Panc1 (cell line): ENCODE measurements around the gene SLN. TPM values are rescaled to one million over a fixed set of nuclear protein-coding genes. Genes with fewer than 3 reads are reported as not detected.

ENCODE experiments used
- ATAC-seq: fragments of 200-7000 bp; cut with Tn5 transposase; 2 replicates; pipeline ENCODE4 v1.9.1; 2020; ENCODE audit warnings: mild to moderate bottlenecking, moderate library complexity
- BruUV-seq: library from RNA; stranded (reverse); fragments of 400-500 nt; replicated peaks from 2 replicates; lab custom pipeline; 2021; lab: Mats Ljungman, UMichigan
- CTCF ChIA-PET: fragments of 300-600 bp; sonication (Branson Sonifier 250); formaldehyde crosslinking; loops from one replicate; lab custom pipeline; 2022; ENCODE audit warnings: antibody characterized with exemption; lab: Charles Lee
- POLR2A ChIA-PET: fragments of 300-600 bp; sonication (Branson Sonifier 250); formaldehyde crosslinking; loops from one replicate; lab custom pipeline; 2022; ENCODE audit warnings: antibody characterized with exemption; lab: Charles Lee
- DNase-seq: peaks from one replicate; pipeline ENCODE4 v3.0.0-alpha.2; 2010; ENCODE audit warnings: low read depth, low spot score
- H3K27ac ChIP-seq: 2 replicates; pipeline ENCODE4 v1.5.1; 2011; ENCODE audit warnings: mild to moderate bottlenecking, low read length, inconsistent platforms
- H3K27me3 ChIP-seq: fragments of 200-500 bp; sonication (Bioruptor generic); 2 replicates; pipeline ENCODE4 v1.6.0; 2014; ENCODE audit warnings: low read length, inconsistent platforms; ENCODE audit not compliant: control insufficient read depth, insufficient read depth
- H3K36me3 ChIP-seq: fragments of 200-500 bp; sonication (Bioruptor generic); 2 replicates; pipeline ENCODE4 v1.5.1; 2014; ENCODE audit warnings: inconsistent platforms, mild to moderate bottlenecking, low read length, moderate library complexity; ENCODE audit not compliant: control insufficient read depth, insufficient read depth
- H3K4me1 ChIP-seq: 2 replicates; pipeline ENCODE4 v1.5.1; 2011; ENCODE audit warnings: inconsistent platforms, mild to moderate bottlenecking, low read length, moderate library complexity; ENCODE audit not compliant: control insufficient read depth, insufficient read depth
- H3K4me3 ChIP-seq, 2 experiments: 2 replicates each; pipeline ENCODE4 v1.5.1; 2011 to 2012; ENCODE audit warnings: low read depth in 2 of 2, low read length in 2 of 2, mild to moderate bottlenecking in 2 of 2, inconsistent platforms in 1 of 2, moderate library complexity in 1 of 2
- H3K9me3 ChIP-seq: fragments of 200-500 bp; sonication (Bioruptor generic); 2 replicates; pipeline ENCODE4 v1.5.1; 2014; ENCODE audit warnings: low read depth, mild to moderate bottlenecking, inconsistent platforms, low read length, moderate library complexity; ENCODE audit not compliant: control insufficient read depth, insufficient read depth
- CTCF ChIP-seq: fragments of 450-650 bp; IDR thresholded peaks from 2 replicates; pipeline ENCODE4 v1.5.1; 2017; ENCODE audit warnings: mild to moderate bottlenecking
- POLR2AphosphoS5 ChIP-seq: IDR thresholded peaks from 2 replicates; pipeline ENCODE4 v1.6.1; 2012; ENCODE audit warnings: mild to moderate bottlenecking, low read depth, low read length, moderate library complexity
- REST ChIP-seq, 2 experiments: IDR thresholded peaks; 2 replicates each; pipeline ENCODE4 v1.6.1; 2011 to 2012; ENCODE audit warnings: low read depth in 2 of 2, control low read depth in 1 of 2, low read length in 1 of 2, mild to moderate bottlenecking in 1 of 2, moderate library complexity in 1 of 2; ENCODE audit not compliant: insufficient read depth in 1 of 2
- SIN3A ChIP-seq: IDR thresholded peaks from 2 replicates; pipeline ENCODE4 v1.6.1; 2012; ENCODE audit warnings: low read depth, mild to moderate bottlenecking, low read length, moderate library complexity, borderline replicate concordance; ENCODE audit not compliant: insufficient read depth
- TCF7L2 ChIP-seq: IDR thresholded peaks from 2 replicates; pipeline ENCODE4 v1.6.1; 2011; ENCODE audit warnings: mild to moderate bottlenecking, low read depth, low read length, inconsistent platforms
- in situ Hi-C: cut with HindIII; loops from 2 replicates; pipeline ENCODE4 v1.10.0; 2016; ENCODE audit warnings: low sequenced_read_pairs, low pct_unique_long_range_greater_than_20kb
- intact Hi-C: fragments of 100-400 bp; cut with micrococcal nuclease; formaldehyde crosslinking; loops from one replicate; pipeline ENCODE4 v1.10.0; 2022; ENCODE audit not compliant: unreplicated experiment
- total RNA-seq: library from RNA; stranded (reverse); gene quantifications from one replicate; pipeline ENCODE4 v1.2.1, GENCODE V29; 2021; ENCODE audit not compliant: unreplicated experiment

SLN gene
- total RNA-seq, 1 experiment from 2014 or later = not detected

- ChIA-PET POLR2A (interaction anchor here (0.5 to 0.7 kb wide), 2 partner anchors 12 to 55 kb away, joined by 4 to 8 read pairs; no protein-coding TSS in a partner anchor), CTCF (interaction anchor here (0.7 kb wide), 1 partner anchor 66 kb away, joined by 4 read pairs; no protein-coding TSS in a partner anchor)
- in situ Hi-C loops = no loop called here
- intact Hi-C loops = no loop called here
- no peak for ATAC-seq
- Histone ChIP-seq H3K4me3 (no peak overlapping the region), H3K27ac (no peak overlapping the region), H3K27me3 (no peaks in the 10 kb centered on the region), H3K9me3 (no peaks in the 10 kb centered on the region), H3K4me1 (no peaks in the 10 kb centered on the region), H3K36me3 (no peaks in the 10 kb centered on the region)
- no peak for TF ChIP-seq TCF7L2
- TF ChIP-seq POLR2AphosphoS5 = no peak
- no peak for TF ChIP-seq CTCF
- no peak for TF ChIP-seq SIN3A
- no peak for TF ChIP-seq REST (IDR thresholded peaks at IDR 0.05; ENCODE audit: insufficient read depth in 1 of 2, low read depth in 2 of 2, low read length in 1 of 2)
- DNase-seq = no peak
- no TSS peak for BruUV-seq
Observed at GRCh38 chr11:107669893-107670601, 41.8 kb downstream of the SLN start.

- ATAC-seq (no peak), DNase-seq (no peak)
- no TSS peak for BruUV-seq
- no peaks in the 10 kb centered on the region for H3K27me3 ChIP-seq
- POLR2A ChIA-PET = interaction anchor here (0.5 kb wide), 1 partner anchor 11 kb away, joined by 4 read pairs; no protein-coding TSS in a partner anchor
- no peaks in the 10 kb centered on the region for H3K4me1 ChIP-seq
- TF ChIP-seq TCF7L2 = no peak
- no peak for TF ChIP-seq POLR2AphosphoS5
- no peak for TF ChIP-seq SIN3A
- TF ChIP-seq REST (IDR thresholded peaks at IDR 0.05; ENCODE audit: insufficient read depth in 1 of 2, low read depth in 2 of 2, low read length in 1 of 2) = no peak
- no peak for TF ChIP-seq CTCF
- no peaks in the 10 kb centered on the region for H3K9me3 ChIP-seq
- H3K4me3 ChIP-seq = no peak overlapping the region
- H3K36me3 ChIP-seq = no peaks in the 10 kb centered on the region
- no peak overlapping the region for H3K27ac ChIP-seq
- intact Hi-C loops (no loop called here), in situ Hi-C loops (no loop called here)
- CTCF ChIA-PET = no interaction called here
Observed at GRCh38 chr11:107669191-107669740, 42.6 kb downstream of the SLN start.
